ENCODE measurements around the gene SMARCE1. TPM values are rescaled to one million over a fixed set of nuclear protein-coding genes. Genes with fewer than 3 reads are reported as not detected.

Gene SMARCE1
- total and polyA plus RNA-seq, 8 donors: 83.9 to 262 (median 227) TPM

- Histone ChIP-seq H3K36me3 (no peaks in the 10 kb centered on the region), H3K27me3 (no peaks in the 10 kb centered on the region), H3K4me1 (peaks cover 0 to 14% of the 10 kb centered on the region in 2 donors), H3K27ac (peak overlapping the region in 1 of 2 donors; percentile 64), H3K4me3 (no peak overlapping the region), H3K9me3 (peaks cover 0 to 9% of the 10 kb centered on the region in 2 donors)
- peak; percentile 64 for ATAC-seq
- intact Hi-C loops (cut with DNase I): no loop called here
- DNase-seq: peak in 2 of 4 donors; percentile 47 to 48
- TF ChIP-seq CTCF (IDR thresholded peaks at IDR 0.05): no peak
Measured at GRCh38 chr17:40582328-40582901, 65.2 kb downstream of the SMARCE1 start.

- Histone ChIP-seq H3K4me3 (no peak overlapping the region), H3K27ac (no peak overlapping the region), H3K27me3 (no peaks in the 10 kb centered on the region), H3K4me1 (peaks cover 0 to 14% of the 10 kb centered on the region in 2 donors), H3K36me3 (no peaks in the 10 kb centered on the region), H3K9me3 (peaks cover 0 to 8% of the 10 kb centered on the region in 2 donors)
- TF ChIP-seq CTCF (IDR thresholded peaks at IDR 0.05): no peak
- ATAC-seq: no peak
- intact Hi-C loops (cut with DNase I): no loop called here
- DNase-seq: no peak
Measured at GRCh38 chr17:40580140-40580539, 67.5 kb downstream of the SMARCE1 start.

- Histone ChIP-seq H3K4me3 (no peak overlapping the region), H3K4me1 (peaks cover 0 to 14% of the 10 kb centered on the region in 2 donors), H3K36me3 (no peaks in the 10 kb centered on the region), H3K27me3 (no peaks in the 10 kb centered on the region), H3K27ac (no peak overlapping the region), H3K9me3 (peaks cover 0 to 5% of the 10 kb centered on the region in 2 donors)
- DNase-seq (no peak), ATAC-seq (no peak)
- intact Hi-C loops (cut with DNase I): no loop called here
- no peak for TF ChIP-seq CTCF (IDR thresholded peaks at IDR 0.05)
Measured at GRCh38 chr17:40579471-40579870, 68.1 kb downstream of the SMARCE1 start.

GRCh38 chr17:40577611-40578065 lies 70.0 kb downstream of the SMARCE1 start:
- no peak for DNase-seq
- Histone ChIP-seq H3K4me1 (peaks cover 0 to 10% of the 10 kb centered on the region in 2 donors), H3K4me3 (no peak overlapping the region), H3K9me3 (peaks cover 0 to 14% of the 10 kb centered on the region in 2 donors), H3K27me3 (no peaks in the 10 kb centered on the region), H3K27ac (no peak overlapping the region), H3K36me3 (no peaks in the 10 kb centered on the region)
- ATAC-seq: no peak
- intact Hi-C loops (cut with DNase I): no loop called here
- TF ChIP-seq CTCF (IDR thresholded peaks at IDR 0.05): no peak

- intact Hi-C loops (cut with DNase I): no loop called here
- no peak overlapping the region for H3K4me3 ChIP-seq
- DNase-seq: no peak
- no peaks in the 10 kb centered on the region for H3K36me3 ChIP-seq
- ATAC-seq: no peak
- no peaks in the 10 kb centered on the region for H3K4me1 ChIP-seq
- H3K27me3 ChIP-seq: no peaks in the 10 kb centered on the region
- no peak overlapping the region for H3K27ac ChIP-seq
- no peak for TF ChIP-seq CTCF (IDR thresholded peaks at IDR 0.05)
- peaks cover 0 to 14% of the 10 kb centered on the region in 2 donors for H3K9me3 ChIP-seq
Measured at GRCh38 chr17:40576113-40576740, 71.4 kb downstream of the SMARCE1 start.

Other genes with a start within 250 kb of the SMARCE1 start
- 10 to 100 TPM; 18.1 to 40.0 TPM for gene TOP2A, start 229.9 kb downstream of the SMARCE1 start, total RNA-seq
- 100 to 1,000 TPM; 116 to 314 (median 158) TPM for gene TOP2A, start 229.9 kb downstream of the SMARCE1 start, polyA plus RNA-seq (ENCODE audit: insufficient read length in 6 of 6)
- gene IGFBP4, start 204.4 kb downstream of the SMARCE1 start, total RNA-seq: 100 to 1,000 TPM; 333 to 407 TPM
- gene IGFBP4, start 204.4 kb downstream of the SMARCE1 start, polyA plus RNA-seq (ENCODE audit: insufficient read length in 6 of 6): 100 to 1,000 TPM; 207 to 257 (median 227) TPM
- 1 to 10 TPM in 1 of 2 donors, under 1 TPM in 1; 0.23 to 1.6 TPM for gene TNS4, start 146.2 kb downstream of the SMARCE1 start, total RNA-seq
- under 1 TPM in 4 of 6 donors, not detected in 2; 0.03 to 0.18 (median 0.13) TPM for gene TNS4, start 146.2 kb downstream of the SMARCE1 start, polyA plus RNA-seq (ENCODE audit: insufficient read length in 6 of 6)
- 1 to 10 TPM in 1 of 2 donors, under 1 TPM in 1; 0.35 to 1.6 TPM for gene CCR7, start 82.3 kb downstream of the SMARCE1 start, total RNA-seq
- 1 to 10 TPM in 2 of 6 donors, under 1 TPM in 4; 0.48 to 1.3 (median 0.79) TPM for gene CCR7, start 82.3 kb downstream of the SMARCE1 start, polyA plus RNA-seq (ENCODE audit: insufficient read length in 6 of 6)
- gene KRT222, start 17.4 kb upstream of the SMARCE1 start, total RNA-seq: under 1 TPM in 1 of 2 donors, not detected in 1; 0.55 TPM
- gene KRT222, start 17.4 kb upstream of the SMARCE1 start, polyA plus RNA-seq (ENCODE audit: insufficient read length in 6 of 6): under 1 TPM; 0.21 to 0.61 (median 0.37) TPM
- gene KRT24, start 55.9 kb upstream of the SMARCE1 start, total RNA-seq: not detected
- not detected for gene KRT24, start 55.9 kb upstream of the SMARCE1 start, polyA plus RNA-seq (ENCODE audit: insufficient read length in 6 of 6)
- gene KRT25, start 107.5 kb upstream of the SMARCE1 start, total RNA-seq: not detected
- not detected for gene KRT25, start 107.5 kb upstream of the SMARCE1 start, polyA plus RNA-seq (ENCODE audit: insufficient read length in 6 of 6)
- gene KRT26, start 124.4 kb upstream of the SMARCE1 start, total RNA-seq: not detected
- gene KRT26, start 124.4 kb upstream of the SMARCE1 start, polyA plus RNA-seq (ENCODE audit: insufficient read length in 6 of 6): not detected
- under 1 TPM; 0.44 to 0.55 TPM for gene KRT27, start 134.7 kb upstream of the SMARCE1 start, total RNA-seq
- under 1 TPM in 5 of 6 donors, not detected in 1; 0.18 to 0.64 (median 0.38) TPM for gene KRT27, start 134.7 kb upstream of the SMARCE1 start, polyA plus RNA-seq (ENCODE audit: insufficient read length in 6 of 6)
- not detected for gene KRT28, start 152.1 kb upstream of the SMARCE1 start, total RNA-seq
- gene KRT28, start 152.1 kb upstream of the SMARCE1 start, polyA plus RNA-seq (ENCODE audit: insufficient read length in 6 of 6): not detected
- gene KRT10, start 174.8 kb upstream of the SMARCE1 start, total RNA-seq: 10 to 100 TPM; 42.0 to 43.2 TPM
- 10 to 100 TPM; 30.5 to 58.2 (median 41.3) TPM for gene KRT10, start 174.8 kb upstream of the SMARCE1 start, polyA plus RNA-seq (ENCODE audit: insufficient read length in 6 of 6)
- gene KRT12, start 219.4 kb upstream of the SMARCE1 start, total RNA-seq: not detected
- gene KRT12, start 219.4 kb upstream of the SMARCE1 start, polyA plus RNA-seq (ENCODE audit: insufficient read length in 6 of 6): under 1 TPM in 3 of 6 donors, not detected in 3; 0.10 to 0.26 (median 0.21) TPM
- gene KRT20, start 237.4 kb upstream of the SMARCE1 start, total RNA-seq: not detected
- under 1 TPM in 2 of 6 donors, not detected in 4; 0.09 to 0.26 TPM for gene KRT20, start 237.4 kb upstream of the SMARCE1 start, polyA plus RNA-seq (ENCODE audit: insufficient read length in 6 of 6)